GM19099 (cell line): Measurements from ENCODE around the gene SRGAP3.

Source experiments
- POLR2A ChIP-seq: IDR thresholded peaks from 3 replicates; pipeline ENCODE4 v1.6.1; 2011; ENCODE audit warnings: low read depth; ENCODE audit not compliant: insufficient read length; ENCODE audit errors: extremely low read depth

SRGAP3 gene

DNA sequence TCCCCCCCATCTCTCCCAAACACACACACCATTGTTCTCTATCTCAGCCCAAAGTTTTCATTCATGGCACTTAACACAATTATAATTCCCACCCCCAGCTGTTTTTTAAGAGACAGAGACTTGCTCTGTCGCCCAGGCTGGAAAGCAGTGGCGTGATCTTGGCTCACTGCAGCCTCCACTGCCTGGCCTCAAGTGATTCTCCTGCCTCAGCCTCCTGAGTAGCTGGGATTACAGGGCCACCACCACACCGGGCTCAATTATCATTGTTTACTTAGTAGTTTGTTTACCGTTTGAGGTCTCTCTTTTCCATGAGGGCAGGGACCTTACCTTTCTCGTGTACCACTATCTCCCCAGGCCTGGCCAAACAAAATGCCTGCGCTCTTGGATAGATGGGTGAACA lies 206.4 kb downstream of the SRGAP3 start:
- no peak for TF ChIP-seq POLR2A

DNA sequence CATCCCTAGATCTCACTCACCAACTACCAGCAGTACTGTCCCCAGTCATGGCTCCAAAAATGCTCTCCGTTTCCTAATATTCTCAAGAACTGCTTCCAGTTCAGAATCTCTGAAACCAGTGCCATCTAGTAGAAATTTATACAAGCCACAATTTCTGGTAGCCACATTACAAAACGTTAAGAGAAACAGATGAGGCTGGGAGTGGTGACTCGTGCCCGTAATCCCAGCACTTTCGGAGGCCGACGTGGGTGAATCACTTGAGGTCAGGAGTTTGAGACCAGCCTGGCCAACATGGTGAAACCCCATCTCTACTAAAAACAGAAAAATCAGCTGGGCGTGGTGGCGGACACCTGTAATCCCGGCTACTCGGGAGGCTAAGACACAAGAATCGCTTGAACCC lies 207.8 kb downstream of the SRGAP3 start:
- no peak for TF ChIP-seq POLR2A

DNA sequence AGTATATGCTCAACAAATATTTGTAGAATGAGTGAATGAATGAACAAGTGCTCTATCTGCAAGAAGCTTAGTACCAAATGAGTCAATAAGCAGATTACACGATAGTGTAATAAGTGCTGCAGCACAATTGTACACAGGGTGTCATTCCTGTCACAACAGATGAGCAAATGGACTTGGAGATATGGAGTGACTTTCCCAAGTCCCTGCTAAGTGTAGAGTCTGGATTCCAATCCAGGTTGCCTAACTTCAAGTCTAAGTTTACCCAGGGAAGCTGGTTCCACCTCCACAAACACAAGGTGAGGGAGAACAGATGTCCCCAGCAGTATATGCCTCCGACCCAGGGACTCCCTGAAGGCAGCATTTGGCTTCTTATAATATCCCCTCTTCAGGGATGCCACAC lies 208.4 kb downstream of the SRGAP3 start:
- TF ChIP-seq POLR2A: no peak

DNA sequence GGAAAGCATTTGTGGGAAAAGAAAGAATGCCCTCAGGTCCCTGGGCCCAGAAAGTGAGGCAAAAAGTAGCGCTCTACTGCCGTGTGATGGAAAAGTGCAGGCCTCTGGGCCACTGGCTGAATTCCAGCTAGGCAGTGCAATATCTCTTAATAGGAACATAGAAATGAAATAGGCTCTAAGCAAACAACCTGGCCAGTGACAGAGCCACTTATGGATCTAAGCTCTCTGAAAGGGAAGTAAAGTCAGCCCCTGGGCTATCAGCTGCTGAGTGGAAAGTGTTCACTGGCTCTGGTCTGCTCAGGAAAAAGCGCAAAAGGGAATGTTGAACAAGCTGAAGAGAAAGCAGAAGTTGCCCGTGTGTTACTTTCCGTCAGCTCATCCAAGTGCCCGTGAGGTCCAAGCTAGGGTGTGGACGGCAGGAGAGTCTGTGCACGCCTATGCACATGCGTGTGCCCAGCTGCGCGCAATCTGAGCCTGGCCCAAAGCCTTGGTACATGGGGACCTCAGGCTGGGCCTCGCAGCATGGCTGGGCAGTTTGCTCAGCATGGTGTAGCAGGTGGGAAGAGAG lies 212.2 kb downstream of the SRGAP3 start:
- TF ChIP-seq POLR2A: no peak

DNA sequence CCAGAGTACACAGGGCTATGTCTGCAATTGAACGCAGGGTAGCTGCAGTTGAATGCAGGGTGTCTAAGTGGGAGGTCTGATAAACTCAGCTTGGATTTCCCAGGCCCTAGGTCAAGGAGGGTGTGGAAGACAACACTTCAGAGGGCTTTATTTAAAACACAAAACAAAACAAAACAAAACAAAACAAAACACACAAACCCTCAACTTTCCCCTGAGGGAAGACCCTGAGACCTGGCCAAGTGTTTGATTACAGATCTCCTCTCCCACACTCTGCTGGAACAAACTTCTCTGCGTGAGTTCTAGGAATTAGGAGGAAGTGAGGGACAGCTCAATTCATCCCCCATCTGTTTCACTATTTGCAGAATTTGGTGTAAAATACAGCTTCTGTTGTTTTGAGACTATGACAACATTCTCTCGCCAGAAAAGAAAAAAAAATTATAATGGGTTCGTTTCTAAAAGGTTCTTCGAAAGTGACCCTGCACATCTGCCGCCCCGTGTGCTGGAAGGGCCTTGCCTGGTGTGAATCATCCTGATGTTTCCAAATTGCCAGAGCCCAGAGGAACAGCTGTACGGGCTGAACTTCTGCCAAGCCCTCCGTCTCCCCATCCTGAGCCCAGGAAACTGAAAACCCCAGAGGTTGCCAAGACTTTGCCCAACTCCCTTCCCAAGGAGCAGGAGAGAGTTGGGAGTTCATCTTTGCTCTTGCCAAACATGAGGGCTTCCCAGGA lies 212.9 kb downstream of the SRGAP3 start:
- TF ChIP-seq POLR2A: no peak

DNA sequence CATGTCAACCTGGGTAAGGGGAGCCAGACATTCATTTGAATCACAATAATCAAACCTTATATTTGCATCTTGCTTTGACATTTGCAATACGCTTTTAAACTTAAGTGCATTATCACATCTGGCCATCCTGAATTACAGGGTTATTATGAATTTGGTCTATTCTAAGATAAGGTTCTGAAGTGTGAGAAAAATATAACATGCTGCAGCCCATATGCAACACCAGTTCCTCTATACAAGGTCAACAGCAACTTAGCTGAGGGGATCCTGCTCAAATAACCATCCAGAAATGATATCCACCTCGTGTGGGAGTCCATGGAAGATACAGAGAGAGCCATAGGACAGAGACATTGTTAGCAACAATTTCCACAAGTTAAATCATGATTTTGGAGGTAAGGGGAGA lies 213.5 kb downstream of the SRGAP3 start:
- TF ChIP-seq POLR2A: no peak

DNA sequence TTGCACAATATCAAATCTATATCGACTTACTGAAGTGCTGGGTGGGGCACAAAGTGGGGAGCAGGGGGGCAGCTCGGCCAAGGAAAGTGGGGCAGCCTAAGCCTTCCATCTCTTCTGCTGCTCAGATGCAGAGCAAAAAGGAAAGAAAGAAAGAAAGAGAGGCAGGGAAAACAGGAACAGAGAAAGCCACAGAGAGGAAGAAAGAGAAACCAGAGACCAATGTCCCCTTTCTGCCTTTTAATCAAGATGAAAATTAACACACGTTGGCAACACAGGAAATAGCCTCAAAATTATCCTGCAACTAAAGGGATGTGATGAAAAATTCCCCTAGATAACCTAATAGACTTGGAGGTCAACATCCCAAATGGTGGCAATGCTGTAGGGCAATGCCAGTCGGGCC lies 214.0 kb downstream of the SRGAP3 start:
- TF ChIP-seq POLR2A: no peak

DNA sequence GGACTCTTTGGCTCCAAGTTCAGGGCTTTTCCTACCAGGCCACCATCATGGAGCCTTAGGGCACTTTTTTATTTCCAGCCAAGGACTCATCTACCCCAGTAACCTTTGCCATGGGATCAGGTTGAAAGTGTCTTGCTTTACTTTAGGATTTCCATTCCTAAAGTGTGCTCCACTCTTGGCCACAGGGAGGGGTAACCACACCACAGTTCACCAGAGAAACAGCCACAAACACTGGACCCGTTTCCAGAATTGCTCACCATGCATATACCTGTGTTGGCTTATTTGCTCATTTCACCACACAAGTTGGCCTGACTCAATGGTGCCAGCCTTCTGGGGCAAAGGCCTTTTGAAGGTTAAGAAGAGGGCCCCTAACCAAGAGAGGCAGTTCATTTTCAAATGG lies 215.6 kb downstream of the SRGAP3 start:
- no peak for TF ChIP-seq POLR2A

DNA sequence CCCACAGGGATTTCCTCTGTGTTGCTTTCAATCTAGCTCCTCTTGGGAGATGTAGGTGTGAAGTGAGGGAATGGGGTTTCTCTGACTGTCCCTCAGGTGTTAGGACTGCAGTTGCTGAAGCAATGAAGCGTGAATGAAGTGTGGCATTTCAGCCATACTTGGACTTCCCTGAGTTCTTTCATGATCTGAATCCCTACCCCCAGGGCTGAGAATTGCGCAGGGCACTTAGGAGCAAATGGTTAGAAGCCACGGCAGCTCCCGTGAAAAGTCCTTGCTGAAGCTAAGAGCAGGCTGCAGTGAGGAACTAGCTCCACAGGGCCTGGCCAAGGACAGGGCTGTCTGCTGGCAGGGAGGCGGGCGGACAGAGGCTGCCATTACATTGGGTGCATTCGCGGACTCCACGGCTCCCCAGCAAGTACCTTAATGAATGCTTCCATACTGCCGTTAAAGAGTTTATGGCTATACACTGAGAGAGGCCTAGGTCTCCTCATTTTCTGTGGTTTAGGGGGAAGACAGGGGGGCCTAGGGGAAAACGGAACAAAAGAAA lies 217.1 kb downstream of the SRGAP3 start:
- no peak for TF ChIP-seq POLR2A

DNA sequence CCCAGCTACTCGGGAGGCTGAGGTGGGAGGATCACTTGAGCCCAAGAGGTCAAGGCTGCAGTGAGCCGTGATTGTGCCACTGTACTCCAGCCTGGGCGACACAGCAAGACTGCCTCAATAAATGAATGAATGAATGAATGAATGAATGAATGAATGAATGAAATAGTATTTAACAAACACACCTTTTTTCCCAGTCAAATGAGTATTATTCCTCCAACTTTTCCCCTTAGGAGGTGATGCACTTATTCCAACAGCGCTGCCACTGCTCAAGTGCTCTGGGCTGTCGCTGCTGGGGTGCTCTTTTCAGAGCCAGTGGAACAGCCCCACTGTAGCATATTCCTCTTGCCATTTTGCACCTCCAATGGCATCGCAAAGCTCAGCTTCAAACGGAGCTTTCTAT lies 219.4 kb downstream of the SRGAP3 start:
- no peak for TF ChIP-seq POLR2A

DNA sequence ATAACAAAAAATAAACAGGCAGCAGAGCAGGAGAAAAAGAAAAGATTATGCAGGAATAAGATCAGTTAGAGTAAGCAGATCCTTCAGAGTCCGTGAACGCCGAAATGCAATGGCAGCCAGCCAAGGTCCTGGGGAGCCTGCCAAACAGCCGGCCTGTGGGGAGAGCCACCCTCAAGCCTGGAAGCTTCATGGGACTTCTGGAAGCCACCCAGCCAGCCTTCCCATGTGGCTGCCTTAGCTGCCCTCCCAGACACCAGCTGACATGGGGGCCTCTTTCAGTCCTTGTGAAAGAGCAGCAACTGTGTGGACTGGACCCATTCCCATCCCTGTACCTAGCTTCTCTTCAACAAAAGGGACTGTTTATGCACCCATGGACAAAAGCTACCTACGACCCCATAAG lies 221.3 kb downstream of the SRGAP3 start:
- TF ChIP-seq POLR2A: no peak

DNA sequence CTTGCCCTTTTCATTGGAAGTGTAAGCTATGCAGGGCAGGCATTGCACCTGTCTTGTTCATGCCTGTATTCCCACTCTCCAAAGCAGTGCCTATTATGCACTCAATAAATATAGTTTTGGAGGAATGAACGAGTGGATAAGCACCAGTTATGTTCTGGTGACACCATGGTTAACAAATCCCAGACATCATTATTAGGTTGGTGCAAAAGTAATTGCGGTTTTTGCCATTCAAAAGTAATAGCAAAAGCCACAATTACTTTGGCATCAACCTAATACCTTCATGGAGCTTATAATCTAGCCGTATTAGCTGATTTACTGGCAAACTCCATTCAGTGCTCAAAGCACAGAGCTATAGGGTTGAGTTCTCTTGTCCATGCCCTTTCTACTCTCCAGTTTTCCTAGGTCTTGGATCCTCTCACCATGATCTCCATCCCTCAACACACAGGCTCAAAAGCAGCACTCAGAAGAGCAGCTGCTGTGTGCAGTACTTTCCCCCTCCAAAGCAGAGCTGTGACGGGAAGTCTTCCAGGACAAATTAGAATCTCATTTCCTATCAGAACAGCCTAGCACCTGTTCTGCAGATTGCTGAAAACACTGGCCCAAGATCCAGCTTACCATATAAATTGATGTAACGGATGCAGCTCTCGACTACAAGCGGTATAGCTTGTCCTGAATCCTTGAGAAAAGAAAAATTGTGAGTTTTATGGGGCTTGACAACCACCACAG lies 223.0 kb downstream of the SRGAP3 start:
- no peak for TF ChIP-seq POLR2A

DNA sequence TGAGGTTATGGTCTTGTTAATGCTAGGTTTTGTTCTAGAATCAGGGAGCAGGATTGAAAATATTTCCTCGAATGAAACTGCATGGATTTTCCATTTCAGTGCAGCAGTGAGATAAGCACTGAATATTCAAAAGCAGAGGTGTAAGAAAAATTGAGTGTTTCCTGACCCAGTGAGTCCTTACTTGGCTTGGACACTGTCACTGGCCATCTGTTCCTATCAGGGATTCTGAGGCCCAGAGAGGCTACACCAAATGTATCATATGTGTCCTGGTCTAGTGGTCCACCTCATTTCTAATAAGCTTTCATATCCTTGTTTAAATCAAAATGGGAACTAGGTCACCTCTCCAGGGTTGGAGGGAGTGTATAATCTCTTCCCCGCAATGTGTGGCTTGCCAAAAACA lies 225.1 kb downstream of the SRGAP3 start:
- no peak for TF ChIP-seq POLR2A

DNA sequence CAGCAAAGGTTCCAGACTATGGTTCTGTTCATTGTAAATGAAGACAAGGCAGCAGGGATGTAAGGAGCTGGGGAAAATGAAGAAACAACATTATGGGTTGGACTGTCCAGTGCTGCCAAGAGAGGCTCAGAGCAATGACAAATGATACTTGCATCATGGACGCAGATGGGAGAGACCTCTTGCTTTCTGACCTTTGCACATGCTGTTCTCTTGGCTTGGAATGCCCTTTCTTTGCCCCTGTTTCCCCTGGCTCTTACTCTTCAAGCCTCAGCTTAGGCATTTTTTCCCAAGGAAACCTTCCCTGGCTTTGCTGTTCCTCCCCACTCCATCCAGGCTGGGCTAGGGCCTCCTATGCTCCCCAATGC lies 226.2 kb downstream of the SRGAP3 start:
- no peak for TF ChIP-seq POLR2A

DNA sequence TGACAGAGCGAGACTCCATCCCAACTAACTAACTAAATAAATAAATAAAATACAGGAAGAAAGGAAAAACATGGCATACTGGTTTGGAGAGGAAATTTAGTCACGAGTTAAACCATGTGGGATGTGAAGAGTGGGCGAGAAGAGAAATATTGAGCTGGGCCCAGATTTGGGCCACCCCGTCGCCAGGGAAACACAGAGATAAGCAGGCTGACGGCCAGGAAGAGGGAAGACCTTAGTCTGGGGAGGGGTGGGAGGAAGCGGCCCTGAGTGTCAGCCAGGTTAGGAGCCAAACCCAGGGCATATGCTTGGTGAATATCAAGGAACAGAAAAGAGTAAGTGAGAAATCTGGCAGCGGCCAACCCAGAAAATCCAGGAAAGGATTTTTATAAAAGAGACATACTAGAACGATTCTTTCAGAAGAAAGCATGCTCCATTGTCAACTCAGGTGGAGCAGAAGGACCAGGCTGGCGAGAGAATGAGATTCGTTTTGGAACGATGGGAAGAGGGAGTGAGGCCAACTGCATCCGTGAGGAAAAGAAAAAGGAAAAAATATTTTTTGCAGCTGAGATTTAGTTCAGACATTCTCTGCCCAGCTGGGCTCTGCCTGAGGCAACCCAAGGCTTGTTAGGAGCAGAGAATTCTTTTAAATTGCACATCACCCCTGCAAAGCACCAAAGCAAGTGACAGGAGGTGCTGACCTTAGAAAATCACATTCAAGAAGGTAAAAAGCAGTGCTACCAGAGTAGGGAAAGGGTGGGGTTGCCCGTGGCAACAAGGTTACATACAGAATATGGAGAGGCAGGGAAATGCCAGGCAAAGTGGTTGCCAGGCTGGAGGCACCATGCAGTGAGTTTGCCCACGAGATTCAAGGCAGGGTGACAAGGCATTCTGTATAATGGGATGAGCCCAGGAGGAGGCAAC lies 226.9 kb downstream of the SRGAP3 start:
- TF ChIP-seq POLR2A: no peak
